DND-41 (cell line): ENCODE data around the gene DLX2.

ENCODE experiments used
- ATAC-seq: fragments of 200-7000 bp; cut with Tn5 transposase; 3 replicates; pipeline ENCODE4 v1.9.1; 2021; ENCODE audit warnings: low read depth; ENCODE audit not compliant: insufficient read depth
- DNase-seq: peaks from one replicate; pipeline ENCODE4 v3.0.0-alpha.2; 2020
- H2AFZ ChIP-seq: 2 replicates; pipeline ENCODE4 v1.6.0; 2012; ENCODE audit warnings: low read depth, low read length
- H3K27ac ChIP-seq: 2 replicates; pipeline ENCODE4 v1.5.1; 2012; ENCODE audit warnings: low read length, inconsistent platforms
- H3K27me3 ChIP-seq: fragments of 200-600 bp; sonication (generic); 2 replicates; pipeline ENCODE4 v1.6.0; 2012; ENCODE audit warnings: low read length, mild to moderate bottlenecking, inconsistent platforms; ENCODE audit not compliant: insufficient read depth, poor library complexity
- H3K36me3 ChIP-seq: 2 replicates; pipeline ENCODE4 v1.5.1; 2012; ENCODE audit warnings: low read length, inconsistent platforms; ENCODE audit not compliant: insufficient read depth
- H3K4me1 ChIP-seq: 2 replicates; pipeline ENCODE4 v1.5.1; 2012; ENCODE audit warnings: mild to moderate bottlenecking, low read length; ENCODE audit not compliant: insufficient read depth
- H3K4me2 ChIP-seq: 2 replicates; pipeline ENCODE4 v1.6.0; 2012; ENCODE audit warnings: mild to moderate bottlenecking, moderate library complexity, low read length, inconsistent platforms; ENCODE audit not compliant: insufficient read depth
- H3K4me3 ChIP-seq, 2 experiments: fragments of 200-600 bp in 1 of 2; shearing (Covaris generic) in 1 of 2; 2 replicates each; pipeline ENCODE4 v1.5.1; 2012 to 2016; ENCODE audit warnings: inconsistent platforms in 2 of 2, low read length in 2 of 2, mild to moderate bottlenecking in 2 of 2, low read depth in 1 of 2, moderate library complexity in 1 of 2
- H3K79me2 ChIP-seq: 2 replicates; pipeline ENCODE4 v1.6.0; 2012; ENCODE audit warnings: low read length, inconsistent platforms; ENCODE audit not compliant: insufficient read depth
- H3K9ac ChIP-seq: 2 replicates; pipeline ENCODE4 v1.6.0; 2012; ENCODE audit warnings: low read depth, mild to moderate bottlenecking, inconsistent platforms, low read length, moderate library complexity
- H3K9me3 ChIP-seq: 2 replicates; pipeline ENCODE4 v1.5.1; 2012; ENCODE audit warnings: low read length, moderate library complexity, mild to moderate bottlenecking, inconsistent platforms; ENCODE audit not compliant: insufficient read depth, severe bottlenecking
- H4K20me1 ChIP-seq: 2 replicates; pipeline ENCODE4 v1.6.0; 2012; ENCODE audit warnings: low read length; ENCODE audit not compliant: insufficient read depth
- EZH2 ChIP-seq: IDR thresholded peaks from 3 replicates; pipeline ENCODE4 v1.6.1; 2012; ENCODE audit warnings: borderline replicate concordance, low read depth, mild to moderate bottlenecking, moderate library complexity, low read length, inconsistent platforms; ENCODE audit not compliant: severe bottlenecking
- TF ChIP-seq, protein P1 (sequence below): IDR thresholded peaks from 2 replicates; pipeline ENCODE4 v1.5.1; 2012; ENCODE audit warnings: borderline replicate concordance, low read length, moderate library complexity, mild to moderate bottlenecking; ENCODE audit not compliant: poor library complexity, severe bottlenecking; ENCODE audit errors: extremely low read depth

DLX2 gene

DNA sequence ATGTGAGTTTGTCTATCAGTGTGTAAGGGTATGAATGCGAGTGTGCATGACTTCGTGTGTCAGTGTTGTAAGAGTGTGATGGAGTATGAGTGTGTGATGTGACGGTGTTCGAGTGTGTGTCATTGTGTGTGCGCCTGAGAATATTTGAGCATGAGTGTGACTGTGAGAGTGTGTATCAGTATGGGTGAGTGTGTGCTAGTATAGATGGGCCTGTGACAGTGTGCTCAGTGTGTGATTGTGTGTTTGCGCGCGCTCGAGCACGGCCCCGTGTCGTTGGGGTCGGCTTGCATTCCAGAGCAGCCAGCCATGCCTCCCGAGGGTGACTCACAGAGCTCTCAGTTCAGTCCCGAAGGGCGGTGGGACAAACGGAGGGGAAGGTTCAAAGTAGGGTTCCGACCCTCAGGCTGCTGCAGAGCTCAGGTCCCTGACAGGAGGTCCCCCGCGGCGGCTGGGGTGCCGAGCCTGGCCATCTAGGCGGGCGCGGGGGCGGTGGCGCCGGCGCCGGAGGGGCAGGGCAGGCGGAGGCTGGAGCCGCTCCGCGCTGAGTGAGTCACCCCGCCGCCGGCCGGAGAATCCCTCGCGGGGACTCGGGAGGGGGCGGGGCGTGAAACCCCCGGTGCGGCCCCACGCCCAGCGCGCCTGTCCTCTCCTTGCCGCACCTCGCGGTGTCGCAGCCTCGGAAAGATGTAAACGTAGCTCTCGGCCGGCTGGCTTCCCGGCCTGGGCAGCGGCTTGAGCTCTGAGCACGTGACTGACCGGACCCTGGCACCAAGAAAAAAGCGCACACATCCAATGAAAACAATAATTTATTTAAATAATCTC lies 3.8 kb downstream of the DLX2 start:
- ATAC-seq (no peak), DNase-seq (no peak)
- TF ChIP-seq, protein P1, sequence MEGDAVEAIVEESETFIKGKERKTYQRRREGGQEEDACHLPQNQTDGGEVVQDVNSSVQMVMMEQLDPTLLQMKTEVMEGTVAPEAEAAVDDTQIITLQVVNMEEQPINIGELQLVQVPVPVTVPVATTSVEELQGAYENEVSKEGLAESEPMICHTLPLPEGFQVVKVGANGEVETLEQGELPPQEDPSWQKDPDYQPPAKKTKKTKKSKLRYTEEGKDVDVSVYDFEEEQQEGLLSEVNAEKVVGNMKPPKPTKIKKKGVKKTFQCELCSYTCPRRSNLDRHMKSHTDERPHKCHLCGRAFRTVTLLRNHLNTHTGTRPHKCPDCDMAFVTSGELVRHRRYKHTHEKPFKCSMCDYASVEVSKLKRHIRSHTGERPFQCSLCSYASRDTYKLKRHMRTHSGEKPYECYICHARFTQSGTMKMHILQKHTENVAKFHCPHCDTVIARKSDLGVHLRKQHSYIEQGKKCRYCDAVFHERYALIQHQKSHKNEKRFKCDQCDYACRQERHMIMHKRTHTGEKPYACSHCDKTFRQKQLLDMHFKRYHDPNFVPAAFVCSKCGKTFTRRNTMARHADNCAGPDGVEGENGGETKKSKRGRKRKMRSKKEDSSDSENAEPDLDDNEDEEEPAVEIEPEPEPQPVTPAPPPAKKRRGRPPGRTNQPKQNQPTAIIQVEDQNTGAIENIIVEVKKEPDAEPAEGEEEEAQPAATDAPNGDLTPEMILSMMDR = no peak
- TF ChIP-seq EZH2 = no peak
- Histone ChIP-seq H3K36me3 (no peaks in the 10 kb centered on the region), H3K27me3 (peaks cover 44% of the 10 kb centered on the region), H3K4me2 (no peak overlapping the region), H3K4me3 (no peak overlapping the region), H4K20me1 (peaks cover 10% of the 10 kb centered on the region; the same call in 1 of the 2 replicates), H3K27ac (no peak overlapping the region), H3K9me3 (no peaks in the 10 kb centered on the region), H3K4me1 (peaks cover 50% of the 10 kb centered on the region), H2AFZ (no peak overlapping the region), H3K9ac (no peak overlapping the region), H3K79me2 (no peaks in the 10 kb centered on the region)

DNA sequence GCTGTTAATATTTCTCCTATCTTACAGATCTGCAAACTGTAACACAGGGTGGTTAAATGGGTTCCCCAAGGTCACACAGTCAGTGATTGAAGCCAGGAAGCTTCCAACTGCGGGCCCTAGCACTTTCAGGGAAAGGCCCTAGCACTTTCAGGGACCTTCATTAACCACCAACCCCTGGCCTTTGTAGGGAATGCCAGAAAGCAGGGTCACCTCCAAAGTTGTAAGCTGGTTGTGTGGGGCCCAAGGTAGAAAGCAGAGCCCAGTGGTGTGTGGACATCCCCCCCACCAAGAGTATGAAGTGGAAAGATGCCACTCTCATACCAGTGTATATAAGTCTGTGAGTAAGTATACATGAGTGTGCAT lies 4.4 kb downstream of the DLX2 start:
- H3K27me3 ChIP-seq = peaks cover 48% of the 10 kb centered on the region
- no peak overlapping the region for H3K27ac ChIP-seq
- DNase-seq (no peak), ATAC-seq (no peak)
- H4K20me1 ChIP-seq = peaks cover 10% of the 10 kb centered on the region; the same call in 1 of the 2 replicates
- peaks cover 44% of the 10 kb centered on the region for H3K4me1 ChIP-seq
- no peaks in the 10 kb centered on the region for H3K36me3 ChIP-seq
- no peaks in the 10 kb centered on the region for H3K9me3 ChIP-seq
- TF ChIP-seq, protein P1 = no peak
- no peak for TF ChIP-seq EZH2
- no peak overlapping the region for H3K4me2 ChIP-seq
- H3K4me3 ChIP-seq = no peak overlapping the region
- H3K9ac ChIP-seq = no peak overlapping the region
- no peak overlapping the region for H2AFZ ChIP-seq
- no peaks in the 10 kb centered on the region for H3K79me2 ChIP-seq

DNA sequence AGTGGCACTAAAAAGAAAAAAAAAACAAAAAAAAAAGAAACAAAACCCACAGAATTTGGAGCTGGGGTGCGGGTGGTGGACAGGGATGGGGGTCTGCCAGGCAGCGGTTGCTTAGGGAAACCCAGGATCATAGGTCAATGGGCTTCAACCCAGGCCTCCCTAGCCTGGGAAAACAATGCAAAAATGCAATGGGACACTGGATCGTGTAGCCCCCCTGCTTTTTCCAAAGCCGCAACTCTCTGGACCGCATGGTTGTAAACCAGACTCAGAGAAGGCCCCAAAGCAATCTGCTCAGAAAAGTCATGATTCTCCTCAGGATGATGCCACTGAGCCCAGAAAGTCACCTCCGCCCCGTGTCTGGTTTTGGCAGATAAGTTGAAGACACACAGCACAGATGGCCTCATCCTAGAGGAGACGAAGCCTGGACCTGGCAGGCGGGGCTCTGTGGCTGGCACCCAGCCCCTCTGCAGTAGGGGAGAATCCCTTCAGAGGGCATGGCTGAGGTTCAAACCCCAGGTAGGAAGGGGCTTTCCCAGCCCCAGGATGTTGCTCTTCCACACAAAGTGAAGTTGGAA lies 5.1 kb downstream of the DLX2 start:
- peak overlapping the region; percentile 82 for H3K4me2 ChIP-seq
- H3K9me3 ChIP-seq = no peaks in the 10 kb centered on the region
- no peak for TF ChIP-seq EZH2
- TF ChIP-seq, protein P1 = no peak
- no peaks in the 10 kb centered on the region for H3K36me3 ChIP-seq
- no peak overlapping the region for H3K27ac ChIP-seq
- peaks cover 38% of the 10 kb centered on the region for H3K4me1 ChIP-seq
- H3K79me2 ChIP-seq = no peaks in the 10 kb centered on the region
- no peak overlapping the region for H3K4me3 ChIP-seq
- ATAC-seq = no peak
- H3K27me3 ChIP-seq = peaks cover 51% of the 10 kb centered on the region
- DNase-seq = no peak
- no peak overlapping the region for H2AFZ ChIP-seq
- peaks cover 10% of the 10 kb centered on the region; the same call in 1 of the 2 replicates for H4K20me1 ChIP-seq
- H3K9ac ChIP-seq = no peak overlapping the region
